Measurements from ENCODE around the gene SATL1. TPM values are rescaled to one million over a fixed set of nuclear protein-coding genes. Genes with fewer than 3 reads are reported as not detected.
A peak's percentile ranks its signal among the peaks of the same experiment; 100 is the strongest.

Gene SATL1
- total RNA-seq, 4 donors from 2014 or later: not detected

GRCh38 chrX:85114171-85114570 is 129.4 kb downstream of the SATL1 start:
- TF ChIP-seq POLR2A (IDR thresholded peaks at IDR 0.05) (no peak), CTCF (IDR thresholded peaks at IDR 0.05) (no peak)
- Histone ChIP-seq H3K4me1 (no peaks in the 10 kb centered on the region), H3K9me3 (no peaks in the 10 kb centered on the region), H3K27me3 (no peaks in the 10 kb centered on the region), H3K4me3 (no peak overlapping the region), H3K27ac (no peak overlapping the region), H3K36me3 (no peaks in the 10 kb centered on the region)
- DNase-seq: no peak

GRCh38 chrX:85113746-85114145 is 129.8 kb downstream of the SATL1 start:
- Histone ChIP-seq H3K9me3 (no peaks in the 10 kb centered on the region), H3K27me3 (no peaks in the 10 kb centered on the region), H3K4me3 (no peak overlapping the region), H3K36me3 (no peaks in the 10 kb centered on the region), H3K4me1 (no peaks in the 10 kb centered on the region), H3K27ac (no peak overlapping the region)
- TF ChIP-seq CTCF (IDR thresholded peaks at IDR 0.05) (no peak), POLR2A (IDR thresholded peaks at IDR 0.05) (no peak)
- DNase-seq: no peak

- Histone ChIP-seq H3K9me3 (no peaks in the 10 kb centered on the region), H3K36me3 (no peaks in the 10 kb centered on the region), H3K4me1 (no peaks in the 10 kb centered on the region), H3K27ac (no peak overlapping the region), H3K4me3 (no peak overlapping the region), H3K27me3 (no peaks in the 10 kb centered on the region)
- TF ChIP-seq CTCF (IDR thresholded peaks at IDR 0.05): no peak
- TF ChIP-seq POLR2A (IDR thresholded peaks at IDR 0.05): no peak
- peak in 2 of 3 donors; percentile 48 to 57 for DNase-seq
Observed at GRCh38 chrX:85112293-85112692, 131.3 kb downstream of the SATL1 start.

GRCh38 chrX:85111347-85111746 is 132.2 kb downstream of the SATL1 start:
- Histone ChIP-seq H3K9me3 (no peaks in the 10 kb centered on the region), H3K27me3 (no peaks in the 10 kb centered on the region), H3K4me3 (no peak overlapping the region), H3K27ac (no peak overlapping the region), H3K36me3 (no peaks in the 10 kb centered on the region), H3K4me1 (no peaks in the 10 kb centered on the region)
- TF ChIP-seq CTCF (IDR thresholded peaks at IDR 0.05) (peak in 5 of 6 experiments; percentile 28 to 75 (median 54)), POLR2A (IDR thresholded peaks at IDR 0.05) (no peak)
- peak in 1 of 3 donors; percentile 50 for DNase-seq

- H3K9me3 ChIP-seq: no peaks in the 10 kb centered on the region
- peak in 1 of 3 donors; percentile 59 for DNase-seq
- no peaks in the 10 kb centered on the region for H3K36me3 ChIP-seq
- no peaks in the 10 kb centered on the region for H3K4me1 ChIP-seq
- TF ChIP-seq POLR2A (IDR thresholded peaks at IDR 0.05) (no peak), CTCF (IDR thresholded peaks at IDR 0.05) (peak in 1 of 6 experiments; percentile 27)
- no peak overlapping the region for H3K4me3 ChIP-seq
- H3K27ac ChIP-seq: no peak overlapping the region
- no peaks in the 10 kb centered on the region for H3K27me3 ChIP-seq
Observed at GRCh38 chrX:85109235-85109634, 134.3 kb downstream of the SATL1 start.

GRCh38 chrX:85108165-85108564 is 135.4 kb downstream of the SATL1 start:
- Histone ChIP-seq H3K36me3 (no peaks in the 10 kb centered on the region), H3K9me3 (no peaks in the 10 kb centered on the region), H3K27me3 (no peaks in the 10 kb centered on the region), H3K4me3 (no peak overlapping the region), H3K4me1 (no peaks in the 10 kb centered on the region), H3K27ac (no peak overlapping the region)
- DNase-seq: no peak
- TF ChIP-seq CTCF (IDR thresholded peaks at IDR 0.05): no peak
- TF ChIP-seq POLR2A (IDR thresholded peaks at IDR 0.05): no peak
